ENCODE data around the gene PSD. TPM values are rescaled to one million over a fixed set of nuclear protein-coding genes. Genes with fewer than 3 reads are reported as not detected.

Gene PSD
- polyA plus RNA-seq, 3 donors, result 7.4 to 13.1 (median 12.2) TPM

DNA sequence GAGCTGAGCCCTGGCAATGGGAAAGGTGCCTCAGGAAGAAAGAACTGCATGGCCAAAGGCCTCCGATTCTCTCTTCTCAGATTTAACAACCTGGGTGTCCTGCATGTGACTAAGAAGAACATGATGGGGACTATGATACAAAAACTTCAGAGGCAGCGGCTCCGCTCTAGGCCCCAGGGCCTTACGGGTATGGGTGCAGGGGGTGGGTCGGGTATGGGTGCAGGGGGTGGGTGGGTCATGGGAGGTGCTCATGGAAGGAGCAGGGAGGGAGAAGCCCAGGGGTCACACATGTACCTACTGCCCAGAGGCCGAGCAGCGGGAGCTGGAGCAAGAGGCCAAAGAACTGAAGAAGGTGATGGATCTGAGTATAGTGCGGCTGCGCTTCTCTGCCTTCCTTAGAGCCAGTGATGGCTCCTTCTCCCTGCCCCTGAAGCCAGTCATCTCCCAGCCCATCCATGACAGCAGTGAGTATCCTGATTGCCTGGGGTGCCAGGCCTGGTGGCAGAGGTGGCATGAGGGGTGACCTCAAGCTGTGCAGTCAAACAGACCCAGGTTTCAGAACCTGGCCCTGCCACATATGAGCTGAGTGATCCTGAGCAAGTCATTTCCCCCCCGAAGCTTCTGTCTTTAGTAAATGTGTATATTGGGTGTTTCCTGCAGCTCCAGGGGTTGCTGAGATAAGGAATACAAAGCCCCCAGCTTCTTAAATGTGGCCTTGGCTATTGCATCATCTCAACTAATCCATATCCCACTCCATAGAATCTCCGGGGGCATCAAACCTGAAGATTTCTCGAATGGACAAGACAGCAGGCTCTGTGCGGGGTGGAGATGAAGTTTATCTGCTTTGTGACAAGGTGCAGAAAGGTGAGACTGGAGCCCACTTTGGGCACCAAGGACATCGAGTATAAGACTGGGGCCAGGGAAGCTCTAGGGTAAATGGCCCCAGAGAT, 21.1 kb downstream of the PSD start:
- no peak for DNase-seq (ENCODE audit: extremely low read depth in 1 of 11, low read depth in 9 of 11, low spot score in 4 of 11)

DNA sequence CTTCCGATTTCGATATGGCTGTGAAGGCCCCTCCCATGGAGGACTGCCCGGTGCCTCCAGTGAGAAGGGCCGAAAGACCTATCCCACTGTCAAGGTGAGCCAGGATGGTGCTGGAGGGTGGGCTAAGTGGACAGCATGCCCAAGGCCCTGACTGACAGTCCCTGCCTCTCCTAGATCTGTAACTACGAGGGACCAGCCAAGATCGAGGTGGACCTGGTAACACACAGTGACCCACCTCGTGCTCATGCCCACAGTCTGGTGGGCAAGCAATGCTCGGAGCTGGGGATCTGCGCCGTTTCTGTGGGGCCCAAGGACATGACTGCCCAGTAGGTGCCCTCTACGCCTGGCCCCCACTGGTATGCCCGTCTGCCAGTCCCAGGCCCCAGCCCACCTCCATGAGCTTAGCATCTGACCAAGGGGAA, 21.8 kb downstream of the PSD start:
- no peak for DNase-seq (ENCODE audit: extremely low read depth in 1 of 11, low read depth in 9 of 11, low spot score in 4 of 11)

- no peak for DNase-seq (ENCODE audit: extremely low read depth in 1 of 11, low read depth in 9 of 11, low spot score in 4 of 11)
Observed at GRCh38 chr10:102396317-102396650, 22.3 kb downstream of the PSD start.

GRCh38 chr10:102395400-102396316, 22.9 kb downstream of the PSD start, which contains the start of gene NFKB2:
TSS of gene NFKB2 (plus strand) at chr10:102395705. CDS start at chr10:102395960, 255 bp downstream.
- peak in 10 of 11 donors; percentile 76 to 91 (median 86) for DNase-seq (ENCODE audit: extremely low read depth in 1 of 11, low read depth in 9 of 11, low spot score in 4 of 11)

- no peak for DNase-seq (ENCODE audit: extremely low read depth in 1 of 11, low read depth in 9 of 11, low spot score in 4 of 11)
Observed at GRCh38 chr10:102394801-102395399, 23.7 kb downstream of the PSD start.

DNA sequence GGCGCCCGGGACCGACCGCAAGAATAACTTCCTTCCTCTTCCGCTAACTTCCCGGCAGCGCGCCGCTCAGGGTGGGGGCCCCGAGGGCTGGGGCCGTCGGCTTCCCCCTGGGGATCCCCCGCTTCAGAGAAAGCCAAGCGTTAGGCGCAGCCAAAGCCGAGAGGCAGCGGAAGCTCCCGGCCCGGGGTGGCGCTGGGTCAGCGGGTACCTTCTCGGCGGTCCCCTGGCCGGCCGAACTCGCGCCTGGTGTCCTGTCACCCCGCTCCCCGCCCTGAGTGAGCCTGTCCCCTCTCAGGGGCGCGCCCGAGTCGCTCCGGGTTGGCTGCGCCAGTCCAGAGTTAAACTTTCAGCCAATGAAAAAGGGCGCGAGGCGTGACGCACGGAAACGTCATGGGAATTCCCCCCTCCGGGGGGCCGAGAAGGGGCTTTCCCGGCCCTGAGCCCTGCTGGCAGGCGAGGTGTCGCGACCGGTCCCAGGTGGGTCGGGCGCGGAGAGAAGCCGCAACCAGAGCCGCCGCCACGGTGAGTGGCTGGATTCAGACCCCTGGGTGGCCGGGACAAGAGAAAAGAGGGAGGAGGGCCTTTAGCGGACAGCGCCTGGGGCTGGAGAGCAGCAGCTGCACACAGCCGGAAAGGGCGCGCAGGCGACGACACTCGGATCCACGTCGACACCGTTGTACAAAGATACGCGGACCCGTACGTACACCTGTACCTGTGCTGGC, 24.3 kb downstream of the PSD start:
- peak in 9 of 11 donors; percentile 78 to 90 (median 84) for DNase-seq (ENCODE audit: extremely low read depth in 1 of 11, low read depth in 9 of 11, low spot score in 4 of 11)

DNA sequence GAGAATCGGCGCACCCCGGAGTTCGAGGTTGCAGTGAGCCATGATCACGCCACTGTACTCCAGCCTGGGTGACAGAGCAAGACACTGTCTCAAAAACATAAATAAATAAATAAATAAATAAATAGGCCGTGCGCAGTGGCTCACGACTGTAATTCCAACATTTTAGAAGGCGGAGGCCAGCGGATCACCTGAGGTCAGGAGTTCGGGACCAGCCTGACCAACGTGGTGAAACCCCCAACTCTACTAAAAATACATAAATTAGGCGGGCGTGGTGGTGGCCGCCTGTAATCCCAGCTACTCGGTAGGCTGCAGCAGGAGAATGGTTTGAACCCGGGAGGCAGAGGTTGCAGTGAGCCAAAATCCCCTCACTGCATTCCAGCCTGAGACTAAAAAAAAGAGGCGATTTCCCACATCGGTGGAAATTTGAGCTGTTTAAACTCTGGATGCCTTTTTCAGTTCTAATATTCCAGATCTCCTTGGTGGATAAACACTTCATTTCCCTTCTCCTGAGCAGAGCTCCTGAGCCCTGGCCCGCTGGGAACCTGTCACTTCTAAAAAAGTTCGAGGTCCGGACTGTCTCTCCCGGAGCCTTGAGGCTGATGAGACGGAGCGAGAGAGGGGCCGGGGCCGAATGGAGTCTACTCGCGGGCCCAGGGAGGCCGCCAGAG, 25.0 kb downstream of the PSD start:
- peak in 1 of 11 donors; percentile 19 for DNase-seq (ENCODE audit: extremely low read depth in 1 of 11, low read depth in 9 of 11, low spot score in 4 of 11)

- no peak for DNase-seq (ENCODE audit: extremely low read depth in 1 of 11, low read depth in 9 of 11, low spot score in 4 of 11)
Observed at GRCh38 chr10:102392306-102392705, 26.3 kb downstream of the PSD start.

DNA sequence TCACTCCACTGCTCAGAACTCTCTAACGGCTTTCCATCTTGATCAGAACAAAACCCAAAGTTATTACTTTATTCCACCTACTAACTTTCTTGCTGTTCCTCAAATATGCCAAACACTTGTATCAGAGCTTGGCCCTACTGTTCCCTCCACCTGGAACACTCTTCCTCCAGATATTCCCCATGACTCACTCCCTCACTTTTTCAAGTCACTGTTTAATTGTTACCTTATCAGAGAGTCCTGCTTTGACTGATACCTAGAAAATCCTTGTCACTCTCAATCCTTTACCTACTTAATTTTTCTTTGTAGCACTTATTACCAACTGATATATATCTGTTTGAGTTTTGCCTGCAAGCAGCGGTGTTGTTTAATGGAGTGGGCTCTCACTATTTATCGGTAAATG, 28.7 kb downstream of the PSD start:
- DNase-seq (ENCODE audit: extremely low read depth in 1 of 11, low read depth in 9 of 11, low spot score in 4 of 11), result no peak

GRCh38 chr10:102384606-102385429, 33.8 kb downstream of the PSD start:
- no peak for DNase-seq (ENCODE audit: extremely low read depth in 1 of 11, low read depth in 9 of 11, low spot score in 4 of 11)

DNA sequence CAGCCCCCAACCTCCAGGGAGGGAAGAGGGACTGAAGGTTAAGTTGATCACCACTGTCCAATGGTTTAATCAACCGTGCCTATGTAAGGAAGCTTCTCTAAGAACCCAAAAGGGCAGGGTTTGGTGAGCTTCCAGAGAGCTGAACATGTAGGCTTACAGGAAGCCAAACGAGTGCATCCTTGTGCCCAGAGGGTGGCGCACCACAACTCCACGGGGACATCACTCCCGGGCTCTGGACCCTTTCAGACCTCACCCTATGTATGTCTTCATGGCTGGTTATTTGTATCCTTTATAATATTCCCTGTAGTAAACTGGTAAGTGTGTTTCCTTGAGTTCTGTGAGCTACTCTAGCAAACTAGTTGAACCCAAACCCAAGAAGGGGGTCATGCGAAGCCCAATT, 34.5 kb downstream of the PSD start:
- DNase-seq (ENCODE audit: extremely low read depth in 1 of 11, low read depth in 9 of 11, low spot score in 4 of 11), result no peak

DNA sequence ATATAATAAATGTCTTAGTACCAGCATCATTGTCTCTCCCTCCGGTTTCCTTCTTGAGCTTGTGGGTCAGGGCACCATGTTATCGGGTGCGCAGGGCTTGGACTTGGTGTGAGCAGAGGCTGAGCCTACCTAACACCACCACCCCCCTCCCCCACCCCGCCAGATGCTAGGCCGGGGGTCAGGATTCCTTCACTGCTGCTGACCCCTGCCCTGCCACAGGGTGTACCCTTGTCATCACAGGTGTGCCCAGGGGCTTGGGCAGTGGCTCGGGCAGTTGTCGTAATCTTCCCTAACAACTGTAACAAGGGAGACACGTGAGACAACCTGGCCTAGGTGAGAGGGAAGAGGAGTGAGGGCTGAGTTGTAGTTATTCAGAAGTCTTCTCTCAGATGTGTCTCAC, 35.7 kb downstream of the PSD start:
- DNase-seq (ENCODE audit: extremely low read depth in 1 of 11, low read depth in 9 of 11, low spot score in 4 of 11), result no peak

DNA sequence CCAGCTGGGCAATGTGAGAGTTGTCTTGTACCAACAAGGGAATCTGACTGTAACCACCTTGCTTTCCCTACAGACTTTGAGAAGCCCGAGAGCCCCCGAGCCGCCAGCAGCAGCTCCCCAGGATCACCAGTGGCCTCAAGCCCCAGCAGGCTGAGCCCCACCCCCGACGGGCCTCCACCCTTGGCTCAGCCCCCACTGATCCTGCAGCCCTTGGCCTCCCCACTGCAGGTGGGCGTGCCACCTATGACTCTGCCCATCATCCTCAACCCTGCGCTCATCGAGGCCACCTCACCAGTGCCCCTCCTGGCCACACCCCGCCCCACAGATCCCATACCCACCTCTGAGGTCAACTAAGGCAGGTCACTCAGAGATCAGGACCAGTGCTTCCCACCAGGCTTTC, 36.6 kb downstream of the PSD start:
- no peak for DNase-seq (ENCODE audit: extremely low read depth in 1 of 11, low read depth in 9 of 11, low spot score in 4 of 11)

DNA sequence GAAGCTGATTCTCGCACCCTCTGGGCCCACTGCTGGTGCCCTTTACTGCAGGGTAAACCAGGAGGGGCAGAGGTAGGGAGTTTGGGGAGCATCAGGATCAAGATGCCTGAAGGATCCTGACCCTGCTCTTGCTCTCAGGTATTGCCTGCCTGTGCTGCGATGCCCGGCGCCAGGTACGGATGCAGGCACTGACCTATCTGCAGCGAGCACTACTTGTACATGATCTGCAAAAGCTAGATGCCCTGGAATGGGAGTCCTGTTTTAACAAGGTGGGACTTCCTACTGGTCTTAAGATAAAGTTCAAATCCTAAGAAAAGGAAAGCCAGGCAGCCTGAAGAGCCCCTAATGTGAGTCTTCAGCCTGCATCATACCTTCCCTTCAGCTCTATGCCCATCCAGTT, 39.2 kb downstream of the PSD start:
- DNase-seq (ENCODE audit: extremely low read depth in 1 of 11, low read depth in 9 of 11, low spot score in 4 of 11), result no peak

- DNase-seq (ENCODE audit: extremely low read depth in 1 of 11, low read depth in 9 of 11, low spot score in 4 of 11), result no peak
Observed at GRCh38 chr10:102376901-102377300, 41.7 kb downstream of the PSD start.

- no peak for DNase-seq (ENCODE audit: extremely low read depth in 1 of 11, low read depth in 9 of 11, low spot score in 4 of 11)
Observed at GRCh38 chr10:102375867-102376266, 42.7 kb downstream of the PSD start.

DNA sequence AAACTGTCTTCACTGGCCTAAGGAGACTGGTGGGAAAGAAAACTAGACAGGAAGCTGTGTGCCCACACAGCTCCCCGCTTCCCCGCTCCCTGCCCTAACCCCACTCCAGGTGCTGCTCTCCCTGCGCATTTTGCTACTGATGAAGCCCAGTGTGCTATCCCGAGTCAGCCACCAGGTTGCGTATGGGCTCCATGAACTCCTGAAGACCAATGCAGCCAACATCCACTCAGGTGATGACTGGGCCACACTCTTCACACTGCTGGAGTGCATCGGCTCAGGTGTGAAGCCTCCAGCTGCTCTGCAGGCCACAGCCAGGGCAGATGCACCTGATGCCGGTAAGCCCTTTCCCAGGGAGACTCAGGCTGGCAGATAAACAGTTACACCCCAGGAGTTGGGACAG, 43.3 kb downstream of the PSD start:
- DNase-seq (ENCODE audit: extremely low read depth in 1 of 11, low read depth in 9 of 11, low spot score in 4 of 11), result no peak

GRCh38 chr10:102371295-102371694, 47.3 kb downstream of the PSD start:
- DNase-seq (ENCODE audit: extremely low read depth in 1 of 11, low read depth in 9 of 11, low spot score in 4 of 11), result no peak

Data from renal cortex interstitium (tissue), 11 donors.